HepG2 (cell line): ENCODE data around the gene HDAC5. TPM values are rescaled to one million over a fixed set of nuclear protein-coding genes. Genes with fewer than 3 reads are reported as not detected.

Source experiments
- ADNP ChIP-seq: sonication (generic); formaldehyde crosslinking; IDR thresholded peaks from 2 replicates; pipeline ENCODE4 v1.4.0; 2020; ENCODE audit warnings: missing genetic modification reagents
- ATF7-NPFF ChIP-seq: sonication (generic); formaldehyde crosslinking; IDR thresholded peaks from 2 replicates; pipeline ENCODE4 v1.8.1; 2023; ENCODE audit warnings: mild to moderate bottlenecking, low read depth, missing genetic modification reagents, moderate library complexity
- DBP ChIP-seq: sonication (generic); formaldehyde crosslinking; IDR thresholded peaks from 2 replicates; pipeline ENCODE4 v1.4.0; 2020; ENCODE audit warnings: missing genetic modification reagents; ENCODE audit errors: not compliant biosample characterization
- DR1 ChIP-seq: sonication (generic); formaldehyde crosslinking; IDR thresholded peaks from 2 replicates; pipeline ENCODE4 v1.8.0; 2021; ENCODE audit warnings: mild to moderate bottlenecking, missing genetic modification reagents, inconsistent platforms
- KMT2A ChIP-seq: sonication (generic); formaldehyde crosslinking; IDR thresholded peaks from 2 replicates; pipeline ENCODE4 v1.4.0; 2020; ENCODE audit warnings: missing genetic modification reagents
- MAFK ChIP-seq, 2 experiments: IDR thresholded peaks in 1 of 2; conservative IDR thresholded peaks in 1 of 2; 2 replicates each; pipeline ENCODE4 v1.6.1; 2011; ENCODE audit warnings: improper control_type of control experiment in 2 of 2, low read length in 2 of 2
- NFE2L1 ChIP-seq: sonication (generic); formaldehyde crosslinking; IDR thresholded peaks from 2 replicates; pipeline ENCODE4 v1.4.0; 2020; ENCODE audit warnings: missing genetic modification reagents, mild to moderate bottlenecking, borderline replicate concordance
- NKX3-1 ChIP-seq: sonication (generic); formaldehyde crosslinking; IDR thresholded peaks from 2 replicates; pipeline ENCODE4 v1.5.0; 2020; ENCODE audit warnings: missing genetic modification reagents
- ONECUT2 ChIP-seq: sonication (generic); formaldehyde crosslinking; IDR thresholded peaks from 2 replicates; pipeline ENCODE4 v1.4.0; 2020; ENCODE audit warnings: missing genetic modification reagents
- PHB2 ChIP-seq: fragments of 450-650 bp; IDR thresholded peaks from 2 replicates; pipeline ENCODE4 v1.6.1; 2018; ENCODE audit not compliant: partially characterized antibody
- RBM22 ChIP-seq: fragments of 200-400 bp; formaldehyde crosslinking; optimal IDR thresholded peaks from 2 replicates; pipeline ENCODE3; 2017; ENCODE audit warnings: mild to moderate bottlenecking, low read length, moderate library complexity
- SMARCE1 ChIP-seq: fragments of 450-650 bp; IDR thresholded peaks from 2 replicates; pipeline ENCODE4 v1.6.1; 2017; ENCODE audit warnings: borderline replicate concordance
- SNAPC2 ChIP-seq: sonication (generic); formaldehyde crosslinking; IDR thresholded peaks from 2 replicates; pipeline ENCODE4 v1.8.1; 2022; ENCODE audit warnings: mild to moderate bottlenecking, missing genetic modification reagents
- ZBTB1 ChIP-seq: sonication (generic); formaldehyde crosslinking; IDR thresholded peaks from 2 replicates; pipeline ENCODE4 v1.4.0; 2020; ENCODE audit warnings: missing genetic modification reagents, borderline replicate concordance
- ZBTB20 ChIP-seq: sonication (generic); formaldehyde crosslinking; IDR thresholded peaks from 2 replicates; pipeline ENCODE4 v1.8.1; 2023; ENCODE audit warnings: missing genetic modification reagents, low read depth, mild to moderate bottlenecking, borderline replicate concordance
- ZNF556 ChIP-seq: sonication (generic); formaldehyde crosslinking; IDR thresholded peaks from 2 replicates; pipeline ENCODE4 v1.4.0; 2020; ENCODE audit warnings: mild to moderate bottlenecking, missing genetic modification reagents, borderline replicate concordance
- ZNF557 ChIP-seq: sonication (generic); formaldehyde crosslinking; IDR thresholded peaks from 2 replicates; pipeline ENCODE4 v1.4.0; 2020; ENCODE audit warnings: missing genetic modification reagents
- ZNF703 ChIP-seq: sonication (generic); formaldehyde crosslinking; IDR thresholded peaks from 2 replicates; pipeline ENCODE4 v1.5.1; 2020; ENCODE audit warnings: missing genetic modification reagents, mild to moderate bottlenecking, moderate library complexity, borderline replicate concordance
- polyA plus RNA-seq, 8 experiments: library from polyadenylated mRNA; depleted of rRNA in 3 of 8; stranded (reverse) in 7 of 8; unstranded in 1 of 8; fragments of >200 nt; fragmentation: Illumina TruSeq in 4 of 8; extraction: Trizol in 4 of 8; gene quantifications; 2 replicates each; pipeline versions ENCODE4 v1.2.1 to v1.2.3, GENCODE V29; 2011 to 2016; ENCODE audit warnings: low read depth in 4 of 8, missing spikeins in 1 of 8, mixed read lengths in 1 of 8; ENCODE audit not compliant: insufficient read depth in 1 of 8
- total RNA-seq, 5 experiments: library from RNA; depleted of rRNA; stranded (reverse); fragments of >200 nt; fragmentation: Illumina TruSeq; extraction: Trizol; gene quantifications; 2 replicates each; pipeline ENCODE4 v1.2.3, GENCODE V29; 2016; ENCODE audit warnings: low read depth in 1 of 5
- TF ChIP-seq, protein P1 (sequence below): sonication (generic); formaldehyde crosslinking; IDR thresholded peaks from 2 replicates; pipeline ENCODE4 v1.8.0; 2022; ENCODE audit warnings: missing genetic modification reagents, mild to moderate bottlenecking, borderline replicate concordance
- TF ChIP-seq, protein P2 (sequence below): sonication (generic); formaldehyde crosslinking; IDR thresholded peaks from 2 replicates; pipeline ENCODE4 v1.8.1; 2023; ENCODE audit warnings: missing genetic modification reagents, mild to moderate bottlenecking, borderline replicate concordance
- TF ChIP-seq, protein P3 (sequence below): IDR thresholded peaks from 2 replicates; pipeline ENCODE4 v1.6.1; 2016; ENCODE audit warnings: mild to moderate bottlenecking
- TF ChIP-seq, protein P4 (sequence below): sonication (generic); formaldehyde crosslinking; IDR thresholded peaks from 2 replicates; pipeline ENCODE4 v1.8.0; 2022; ENCODE audit warnings: missing genetic modification reagents, low read depth, mild to moderate bottlenecking, borderline replicate concordance
- TF ChIP-seq, protein P5 (sequence below): IDR thresholded peaks from 2 replicates; pipeline ENCODE4 v1.6.1; 2016; ENCODE audit warnings: missing compliant biosample characterization, missing genetic modification reagents, borderline replicate concordance

HDAC5 gene
- total and polyA plus RNA-seq, 2 of the 13 experiments (the other 11 are each of a cell fraction or from before 2014, with no cell fraction given): 46.4 to 85.4 TPM

GRCh38 chr17:44170499-44171201 is 47.2 kb upstream of the HDAC5 start, which contains the start of gene ASB16 (continued):
- TF ChIP-seq ADNP (CRISPR knock-in tag) (no peak), SMARCE1 (no peak), NFE2L1 (CRISPR knock-in tag) (no peak), ATF7-NPFF (CRISPR knock-in tag) (no peak), DBP (CRISPR knock-in tag) (no peak), NKX3-1 (CRISPR knock-in tag) (no peak), PHB2 (no peak), SNAPC2 (CRISPR knock-in tag) (no peak), ZNF703 (CRISPR knock-in tag) (no peak), DR1 (CRISPR knock-in tag) (no peak), ZBTB20 (CRISPR knock-in tag) (0 out of 2 replicates have a peak, but pooled peaks have one; percentile 8), ZNF557 (CRISPR knock-in tag) (no peak), ONECUT2 (CRISPR knock-in tag) (no peak), ZBTB1 (CRISPR knock-in tag) (no peak), ZNF556 (CRISPR knock-in tag) (no peak), KMT2A (CRISPR knock-in tag) (0 out of 2 replicates have a peak, but pooled peaks have one; percentile 21), RBM22 (no peak), MAFK (conservative IDR thresholded peaks at IDR 0.05 in 1 of 2, IDR thresholded peaks at IDR 0.05 in 1 of 2; ENCODE audit: low read length in 2 of 2) (no peak)
- TF ChIP-seq, protein P1, sequence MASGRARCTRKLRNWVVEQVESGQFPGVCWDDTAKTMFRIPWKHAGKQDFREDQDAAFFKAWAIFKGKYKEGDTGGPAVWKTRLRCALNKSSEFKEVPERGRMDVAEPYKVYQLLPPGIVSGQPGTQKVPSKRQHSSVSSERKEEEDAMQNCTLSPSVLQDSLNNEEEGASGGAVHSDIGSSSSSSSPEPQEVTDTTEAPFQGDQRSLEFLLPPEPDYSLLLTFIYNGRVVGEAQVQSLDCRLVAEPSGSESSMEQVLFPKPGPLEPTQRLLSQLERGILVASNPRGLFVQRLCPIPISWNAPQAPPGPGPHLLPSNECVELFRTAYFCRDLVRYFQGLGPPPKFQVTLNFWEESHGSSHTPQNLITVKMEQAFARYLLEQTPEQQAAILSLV (CRISPR knock-in tag): no peak
- TF ChIP-seq, protein P2, sequence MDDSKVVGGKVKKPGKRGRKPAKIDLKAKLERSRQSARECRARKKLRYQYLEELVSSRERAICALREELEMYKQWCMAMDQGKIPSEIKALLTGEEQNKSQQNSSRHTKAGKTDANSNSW (CRISPR knock-in tag): no peak
- TF ChIP-seq, protein P3, sequence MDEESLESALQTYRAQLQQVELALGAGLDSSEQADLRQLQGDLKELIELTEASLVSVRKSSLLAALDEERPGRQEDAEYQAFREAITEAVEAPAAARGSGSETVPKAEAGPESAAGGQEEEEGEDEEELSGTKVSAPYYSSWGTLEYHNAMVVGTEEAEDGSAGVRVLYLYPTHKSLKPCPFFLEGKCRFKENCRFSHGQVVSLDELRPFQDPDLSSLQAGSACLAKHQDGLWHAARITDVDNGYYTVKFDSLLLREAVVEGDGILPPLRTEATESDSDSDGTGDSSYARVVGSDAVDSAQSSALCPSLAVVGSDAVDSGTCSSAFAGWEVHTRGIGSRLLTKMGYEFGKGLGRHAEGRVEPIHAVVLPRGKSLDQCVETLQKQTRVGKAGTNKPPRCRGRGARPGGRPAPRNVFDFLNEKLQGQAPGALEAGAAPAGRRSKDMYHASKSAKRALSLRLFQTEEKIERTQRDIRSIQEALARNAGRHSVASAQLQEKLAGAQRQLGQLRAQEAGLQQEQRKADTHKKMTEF (CRISPR knock-in tag): peak; percentile 49; the same call in 1 of the 2 replicates
- TF ChIP-seq, protein P4, sequence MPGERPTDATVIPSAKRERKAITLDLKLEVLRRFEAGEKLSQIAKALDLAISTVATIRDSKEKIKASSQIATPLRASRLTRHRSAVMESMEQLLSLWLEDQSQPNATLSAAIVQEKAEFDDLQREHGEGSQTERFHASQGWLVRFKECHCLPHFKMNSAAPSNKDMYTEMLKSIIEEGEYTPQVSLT (CRISPR knock-in tag): no peak
- TF ChIP-seq, protein P5, sequence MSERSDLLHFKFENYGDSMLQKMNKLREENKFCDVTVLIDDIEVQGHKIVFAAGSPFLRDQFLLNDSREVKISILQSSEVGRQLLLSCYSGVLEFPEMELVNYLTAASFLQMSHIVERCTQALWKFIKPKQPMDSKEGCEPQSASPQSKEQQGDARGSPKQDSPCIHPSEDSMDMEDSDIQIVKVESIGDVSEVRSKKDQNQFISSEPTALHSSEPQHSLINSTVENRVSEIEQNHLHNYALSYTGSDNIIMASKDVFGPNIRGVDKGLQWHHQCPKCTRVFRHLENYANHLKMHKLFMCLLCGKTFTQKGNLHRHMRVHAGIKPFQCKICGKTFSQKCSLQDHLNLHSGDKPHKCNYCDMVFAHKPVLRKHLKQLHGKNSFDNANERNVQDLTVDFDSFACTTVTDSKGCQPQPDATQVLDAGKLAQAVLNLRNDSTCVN (CRISPR knock-in tag): no peak
